ENCODE results near the gene KIAA0232. TPM values are rescaled to one million over a fixed set of nuclear protein-coding genes. Genes with fewer than 3 reads are reported as not detected.

The KIAA0232 gene
- total and polyA plus RNA-seq, 9 of the 15 experiments (the other 6 are each of a cell fraction or from before 2014, with no cell fraction given): 3.5 to 17.4 (median 13.0) TPM

DNA sequence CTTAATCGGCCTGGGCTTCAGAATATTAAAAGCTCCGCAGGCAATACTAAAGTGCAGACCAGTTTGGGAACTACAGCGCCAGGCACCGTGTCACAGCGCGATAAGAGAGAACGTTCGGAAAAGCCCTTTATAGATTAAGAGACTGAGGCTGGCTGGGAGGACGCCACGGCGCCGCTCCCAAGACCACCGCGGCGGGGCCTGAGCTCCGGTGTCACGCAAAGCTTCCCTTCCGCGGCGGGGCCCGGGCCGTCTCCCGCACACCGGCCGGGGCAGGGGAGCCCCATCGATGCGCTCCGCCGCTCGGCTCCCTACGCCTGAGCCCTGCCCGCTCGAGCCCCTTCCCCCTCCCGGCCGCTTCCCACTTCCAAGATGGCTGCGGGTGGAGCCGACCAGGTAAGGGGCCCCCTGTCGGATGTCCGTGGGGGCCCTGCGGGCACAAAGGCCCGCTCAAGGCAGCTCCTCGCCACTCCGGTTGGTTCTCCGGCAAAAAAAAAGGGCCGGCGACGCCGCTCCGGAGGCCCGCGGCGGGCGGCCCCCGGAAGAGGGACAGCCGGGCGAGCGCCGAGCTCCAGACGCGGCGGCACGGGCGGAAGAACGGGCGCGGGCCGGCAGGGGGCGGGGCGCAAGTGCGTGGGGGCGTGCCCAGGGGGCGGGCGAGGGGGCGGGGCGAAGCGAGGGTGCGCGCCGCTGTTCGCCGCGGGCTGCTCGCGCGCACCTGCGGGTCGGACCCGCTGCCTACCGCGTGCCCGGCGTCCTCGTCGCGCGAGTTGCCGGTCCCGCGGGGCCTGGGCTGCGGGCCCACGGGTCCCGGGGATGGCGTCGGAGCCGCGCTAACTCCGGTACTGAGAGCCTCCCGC is 126.8 kb downstream of the KIAA0232 start, which contains the start of gene TBC1D14 (continued):
- TF ChIP-seq LEF1 (IDR thresholded peaks at IDR 0.05) (no peak), RBM14 (IDR thresholded peaks at IDR 0.05; ENCODE audit: borderline replicate concordance, insufficient read depth, low read depth, low read length) (0 out of 2 replicates have a peak, but pooled peaks have one; percentile 53), CCNT2 (IDR thresholded peaks at IDR 0.05; ENCODE audit: borderline replicate concordance, extremely low read depth, insufficient read length, low read depth, low read length) (peak; percentile 72), E2F3 (CRISPR knock-in tag; IDR thresholded peaks at IDR 0.05) (peak; percentile 48; the same call in 1 of the 2 replicates), TBL1XR1 (IDR thresholded peaks at IDR 0.05; ENCODE audit: low read length in 2 of 2) (peak in 1 of 2 experiments; percentile 63; a peak in 1 of 4 replicates), POLR2A (conservative IDR thresholded peaks at IDR 0.05) (peak; percentile 78)
- TF ChIP-seq, protein P1, sequence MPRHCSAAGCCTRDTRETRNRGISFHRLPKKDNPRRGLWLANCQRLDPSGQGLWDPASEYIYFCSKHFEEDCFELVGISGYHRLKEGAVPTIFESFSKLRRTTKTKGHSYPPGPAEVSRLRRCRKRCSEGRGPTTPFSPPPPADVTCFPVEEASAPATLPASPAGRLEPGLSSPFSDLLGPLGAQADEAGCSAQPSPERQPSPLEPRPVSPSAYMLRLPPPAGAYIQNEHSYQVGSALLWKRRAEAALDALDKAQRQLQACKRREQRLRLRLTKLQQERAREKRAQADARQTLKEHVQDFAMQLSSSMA (CRISPR knock-in tag; IDR thresholded peaks at IDR 0.05): no peak
- TF ChIP-seq, protein P2, sequence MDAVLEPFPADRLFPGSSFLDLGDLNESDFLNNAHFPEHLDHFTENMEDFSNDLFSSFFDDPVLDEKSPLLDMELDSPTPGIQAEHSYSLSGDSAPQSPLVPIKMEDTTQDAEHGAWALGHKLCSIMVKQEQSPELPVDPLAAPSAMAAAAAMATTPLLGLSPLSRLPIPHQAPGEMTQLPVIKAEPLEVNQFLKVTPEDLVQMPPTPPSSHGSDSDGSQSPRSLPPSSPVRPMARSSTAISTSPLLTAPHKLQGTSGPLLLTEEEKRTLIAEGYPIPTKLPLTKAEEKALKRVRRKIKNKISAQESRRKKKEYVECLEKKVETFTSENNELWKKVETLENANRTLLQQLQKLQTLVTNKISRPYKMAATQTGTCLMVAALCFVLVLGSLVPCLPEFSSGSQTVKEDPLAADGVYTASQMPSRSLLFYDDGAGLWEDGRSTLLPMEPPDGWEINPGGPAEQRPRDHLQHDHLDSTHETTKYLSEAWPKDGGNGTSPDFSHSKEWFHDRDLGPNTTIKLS (IDR thresholded peaks at IDR 0.05; ENCODE audit: borderline replicate concordance, low read depth): peak; percentile 42; the same call in 1 of the 2 replicates
- TF ChIP-seq, protein P3, sequence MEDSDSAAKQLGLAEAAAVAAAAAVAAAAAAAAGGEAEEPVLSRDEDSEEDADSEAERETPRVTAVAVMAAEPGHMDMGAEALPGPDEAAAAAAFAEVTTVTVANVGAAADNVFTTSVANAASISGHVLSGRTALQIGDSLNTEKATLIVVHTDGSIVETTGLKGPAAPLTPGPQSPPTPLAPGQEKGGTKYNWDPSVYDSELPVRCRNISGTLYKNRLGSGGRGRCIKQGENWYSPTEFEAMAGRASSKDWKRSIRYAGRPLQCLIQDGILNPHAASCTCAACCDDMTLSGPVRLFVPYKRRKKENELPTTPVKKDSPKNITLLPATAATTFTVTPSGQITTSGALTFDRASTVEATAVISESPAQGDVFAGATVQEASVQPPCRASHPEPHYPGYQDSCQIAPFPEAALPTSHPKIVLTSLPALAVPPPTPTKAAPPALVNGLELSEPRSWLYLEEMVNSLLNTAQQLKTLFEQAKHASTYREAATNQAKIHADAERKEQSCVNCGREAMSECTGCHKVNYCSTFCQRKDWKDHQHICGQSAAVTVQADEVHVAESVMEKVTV (CRISPR knock-in tag; IDR thresholded peaks at IDR 0.05): 0 out of 2 replicates have a peak, but pooled peaks have one; percentile 12
- TF ChIP-seq, protein P4, sequence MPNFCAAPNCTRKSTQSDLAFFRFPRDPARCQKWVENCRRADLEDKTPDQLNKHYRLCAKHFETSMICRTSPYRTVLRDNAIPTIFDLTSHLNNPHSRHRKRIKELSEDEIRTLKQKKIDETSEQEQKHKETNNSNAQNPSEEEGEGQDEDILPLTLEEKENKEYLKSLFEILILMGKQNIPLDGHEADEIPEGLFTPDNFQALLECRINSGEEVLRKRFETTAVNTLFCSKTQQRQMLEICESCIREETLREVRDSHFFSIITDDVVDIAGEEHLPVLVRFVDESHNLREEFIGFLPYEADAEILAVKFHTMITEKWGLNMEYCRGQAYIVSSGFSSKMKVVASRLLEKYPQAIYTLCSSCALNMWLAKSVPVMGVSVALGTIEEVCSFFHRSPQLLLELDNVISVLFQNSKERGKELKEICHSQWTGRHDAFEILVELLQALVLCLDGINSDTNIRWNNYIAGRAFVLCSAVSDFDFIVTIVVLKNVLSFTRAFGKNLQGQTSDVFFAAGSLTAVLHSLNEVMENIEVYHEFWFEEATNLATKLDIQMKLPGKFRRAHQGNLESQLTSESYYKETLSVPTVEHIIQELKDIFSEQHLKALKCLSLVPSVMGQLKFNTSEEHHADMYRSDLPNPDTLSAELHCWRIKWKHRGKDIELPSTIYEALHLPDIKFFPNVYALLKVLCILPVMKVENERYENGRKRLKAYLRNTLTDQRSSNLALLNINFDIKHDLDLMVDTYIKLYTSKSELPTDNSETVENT (CRISPR knock-in tag; IDR thresholded peaks at IDR 0.05): peak; percentile 63; the same call in 1 of the 2 replicates

Measured in K562 (cell line).